ENCODE data around the gene CAVIN2. TPM values are rescaled to one million over a fixed set of nuclear protein-coding genes. Genes with fewer than 3 reads are reported as not detected.

Gene CAVIN2
- total and polyA plus RNA-seq, 9 of the 15 experiments (the other 6 are each of a cell fraction or from before 2014, with no cell fraction given) = 20.6 to 92.4 (median 69.0) TPM

DNA sequence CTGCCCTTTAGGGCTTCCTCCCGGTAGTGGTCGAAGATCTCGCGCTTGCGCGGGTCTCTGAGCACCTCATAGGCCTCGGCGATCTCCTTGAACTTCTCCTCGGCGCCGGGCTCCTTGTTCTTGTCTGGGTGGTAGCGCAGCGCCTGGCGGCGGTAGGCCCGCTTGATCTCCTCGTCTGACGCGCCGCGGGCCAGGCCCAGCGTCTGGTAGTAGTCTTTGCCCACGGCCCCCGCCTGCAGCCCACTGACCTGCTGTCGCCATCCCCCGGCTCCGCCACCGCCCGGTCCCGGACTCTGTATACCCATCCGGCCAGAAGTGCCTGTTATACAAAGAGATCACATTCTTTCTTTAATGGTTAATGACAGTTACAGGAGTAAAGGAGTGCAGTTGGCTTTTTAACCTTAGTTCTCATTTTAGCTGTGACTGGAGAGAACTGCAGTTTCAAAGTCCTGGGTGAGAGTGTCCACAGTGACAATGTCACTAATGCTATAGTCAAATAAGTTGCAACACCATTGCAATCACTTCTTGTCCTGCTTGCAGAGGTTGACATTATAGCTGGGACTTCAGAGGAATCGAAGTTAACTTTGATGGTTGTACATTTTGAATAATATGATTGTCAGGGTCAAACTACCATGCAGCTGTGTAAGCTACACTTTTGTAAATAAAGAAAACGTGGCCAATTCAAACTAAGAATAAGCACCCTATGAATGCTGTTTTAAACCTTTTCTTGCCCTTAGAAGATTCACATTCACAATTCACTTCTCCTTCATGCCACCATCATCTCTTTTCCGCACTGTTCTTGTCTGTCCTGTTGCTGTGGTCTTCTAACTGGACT is 35.3 kb upstream of the CAVIN2 start:
- no peaks in the 10 kb centered on the region for H3K36me3 ChIP-seq (ENCODE audit: control insufficient read depth, insufficient read depth, low read length)
- no peaks in the 10 kb centered on the region for H3K9me3 ChIP-seq (replicated peaks; ENCODE audit: control insufficient read depth, insufficient read depth, low read depth, low read length)
- ATAC-seq = no peak
- no peaks in the 10 kb centered on the region for H3K9me1 ChIP-seq (ENCODE audit: control insufficient read depth, insufficient read depth, low read length)
- no peaks in the 10 kb centered on the region for H3K27me3 ChIP-seq (ENCODE audit: control insufficient read depth in 2 of 2, insufficient read depth in 2 of 2, low read length in 2 of 2)
- WGBS (ENCODE audit: insufficient coverage, low coverage, missing lambda C conversion rate) = 85% methylated on average over 11 of the region's 34 CpGs
- no peaks in the 10 kb centered on the region for H3K79me2 ChIP-seq (ENCODE audit: control insufficient read depth, insufficient read depth, low read length)
- no peaks in the 10 kb centered on the region for H4K20me1 ChIP-seq (replicated peaks; ENCODE audit: control insufficient read depth, insufficient read depth, low read length)
- POLR2A ChIA-PET = no interaction called here
- H3K4me2 ChIP-seq (ENCODE audit: insufficient read depth, low read length) = no peak overlapping the region
- CTCF ChIA-PET (ENCODE audit: low intra/inter-chr PET ratio) = no interaction called here
- FAIRE-seq = no peak
- peaks cover 0 to 5% of the 10 kb centered on the region in 2 experiments; a peak in 2 of 5 replicates for H3K4me1 ChIP-seq (replicated peaks in 1 of 2; ENCODE audit: control insufficient read depth in 2 of 2, insufficient read depth in 2 of 2, low read length in 2 of 2)
- BruUV-seq (replicated peaks) = no TSS peak
- no peak for DNase-seq (ENCODE audit: extremely low read depth in 1 of 4, low spot score in 3 of 4)
- no peak overlapping the region for H3K27ac ChIP-seq (ENCODE audit: extremely low read depth, low read depth, low read length)
- no peak overlapping the region for H3K9ac ChIP-seq (ENCODE audit: insufficient read depth in 1 of 2, low read depth in 2 of 2, low read length in 2 of 2)
- intact Hi-C loops (cut with micrococcal nuclease) = no loop called here
- H2AFZ ChIP-seq (ENCODE audit: low read depth, low read length) = no peak overlapping the region
- H3K4me3 ChIP-seq = no peak overlapping the region
- TF ChIP-seq, protein P1, sequence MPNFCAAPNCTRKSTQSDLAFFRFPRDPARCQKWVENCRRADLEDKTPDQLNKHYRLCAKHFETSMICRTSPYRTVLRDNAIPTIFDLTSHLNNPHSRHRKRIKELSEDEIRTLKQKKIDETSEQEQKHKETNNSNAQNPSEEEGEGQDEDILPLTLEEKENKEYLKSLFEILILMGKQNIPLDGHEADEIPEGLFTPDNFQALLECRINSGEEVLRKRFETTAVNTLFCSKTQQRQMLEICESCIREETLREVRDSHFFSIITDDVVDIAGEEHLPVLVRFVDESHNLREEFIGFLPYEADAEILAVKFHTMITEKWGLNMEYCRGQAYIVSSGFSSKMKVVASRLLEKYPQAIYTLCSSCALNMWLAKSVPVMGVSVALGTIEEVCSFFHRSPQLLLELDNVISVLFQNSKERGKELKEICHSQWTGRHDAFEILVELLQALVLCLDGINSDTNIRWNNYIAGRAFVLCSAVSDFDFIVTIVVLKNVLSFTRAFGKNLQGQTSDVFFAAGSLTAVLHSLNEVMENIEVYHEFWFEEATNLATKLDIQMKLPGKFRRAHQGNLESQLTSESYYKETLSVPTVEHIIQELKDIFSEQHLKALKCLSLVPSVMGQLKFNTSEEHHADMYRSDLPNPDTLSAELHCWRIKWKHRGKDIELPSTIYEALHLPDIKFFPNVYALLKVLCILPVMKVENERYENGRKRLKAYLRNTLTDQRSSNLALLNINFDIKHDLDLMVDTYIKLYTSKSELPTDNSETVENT (CRISPR knock-in tag; IDR thresholded peaks at IDR 0.05) = no peak
- TF ChIP-seq, protein P2, sequence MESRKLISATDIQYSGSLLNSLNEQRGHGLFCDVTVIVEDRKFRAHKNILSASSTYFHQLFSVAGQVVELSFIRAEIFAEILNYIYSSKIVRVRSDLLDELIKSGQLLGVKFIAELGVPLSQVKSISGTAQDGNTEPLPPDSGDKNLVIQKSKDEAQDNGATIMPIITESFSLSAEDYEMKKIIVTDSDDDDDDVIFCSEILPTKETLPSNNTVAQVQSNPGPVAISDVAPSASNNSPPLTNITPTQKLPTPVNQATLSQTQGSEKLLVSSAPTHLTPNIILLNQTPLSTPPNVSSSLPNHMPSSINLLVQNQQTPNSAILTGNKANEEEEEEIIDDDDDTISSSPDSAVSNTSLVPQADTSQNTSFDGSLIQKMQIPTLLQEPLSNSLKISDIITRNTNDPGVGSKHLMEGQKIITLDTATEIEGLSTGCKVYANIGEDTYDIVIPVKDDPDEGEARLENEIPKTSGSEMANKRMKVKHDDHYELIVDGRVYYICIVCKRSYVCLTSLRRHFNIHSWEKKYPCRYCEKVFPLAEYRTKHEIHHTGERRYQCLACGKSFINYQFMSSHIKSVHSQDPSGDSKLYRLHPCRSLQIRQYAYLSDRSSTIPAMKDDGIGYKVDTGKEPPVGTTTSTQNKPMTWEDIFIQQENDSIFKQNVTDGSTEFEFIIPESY (CRISPR knock-in tag; IDR thresholded peaks at IDR 0.05) = 0 out of 2 replicates have a peak, but pooled peaks have one; percentile 46
- no peak for TF ChIP-seq TBP (optimal IDR thresholded peaks at IDR 0.05; ENCODE audit: low read depth, low read length)
- in situ Hi-C loops (cut with MboI) = no loop called here

All from K562 (cell line).